HG03159 (cell line): ENCODE measurements around the gene ZNF507.
A peak's percentile ranks its signal among the peaks of the same experiment; 100 is the strongest.

Experiments
- ATAC-seq: cut with Tn5 transposase; IDR thresholded peaks from one replicate; pipeline ENCODE4 v1.9.1; 2021; ENCODE audit warnings: mild to moderate bottlenecking, moderate library complexity; ENCODE audit not compliant: unreplicated experiment

Gene ZNF507

GRCh38 chr19:32339423-32339822, 6.0 kb upstream of the ZNF507 start:
- ATAC-seq = no peak

DNA sequence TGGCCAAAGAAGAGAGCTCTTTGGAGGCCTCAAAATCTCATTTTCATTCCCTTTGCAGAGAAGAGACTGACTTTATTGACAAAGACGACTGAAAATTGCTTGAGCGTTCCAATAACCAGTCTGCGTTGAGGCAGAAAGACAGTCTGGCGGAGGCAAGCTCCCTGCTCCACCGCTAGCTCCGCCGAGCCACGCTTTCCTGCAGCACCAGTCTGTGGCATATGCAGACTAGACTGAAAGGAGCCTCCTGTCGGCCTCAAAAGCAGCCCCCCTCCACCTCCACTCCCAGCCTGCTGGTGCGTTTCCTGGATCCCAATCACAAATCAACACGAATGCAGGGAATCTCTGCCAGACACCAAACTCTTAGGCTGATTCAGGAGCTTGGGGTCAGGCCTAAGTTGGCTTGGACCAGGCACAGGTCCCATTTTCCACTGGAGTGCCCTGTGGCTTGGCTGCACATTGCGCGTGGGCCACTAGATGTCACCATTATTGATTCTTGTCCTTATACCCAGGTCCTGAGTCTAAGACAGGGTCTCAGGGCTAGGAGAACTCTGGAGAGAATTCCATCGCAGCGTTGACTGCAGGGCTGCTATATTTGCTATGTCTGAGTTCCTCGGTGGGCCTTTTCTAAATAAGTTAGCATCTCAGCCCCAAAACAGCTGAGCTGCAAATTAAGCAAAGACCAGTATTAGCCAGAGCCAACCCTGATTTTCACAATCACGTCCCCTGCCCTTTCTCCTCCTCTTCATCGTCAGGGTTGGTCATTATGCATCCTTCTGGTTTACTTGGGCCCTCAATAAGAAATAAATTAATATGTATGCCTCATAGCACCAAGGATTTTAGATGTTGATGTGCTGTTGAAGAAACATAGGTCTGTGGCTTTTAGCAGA, 5.2 kb upstream of the ZNF507 start:
- ATAC-seq = peak; percentile 72

DNA sequence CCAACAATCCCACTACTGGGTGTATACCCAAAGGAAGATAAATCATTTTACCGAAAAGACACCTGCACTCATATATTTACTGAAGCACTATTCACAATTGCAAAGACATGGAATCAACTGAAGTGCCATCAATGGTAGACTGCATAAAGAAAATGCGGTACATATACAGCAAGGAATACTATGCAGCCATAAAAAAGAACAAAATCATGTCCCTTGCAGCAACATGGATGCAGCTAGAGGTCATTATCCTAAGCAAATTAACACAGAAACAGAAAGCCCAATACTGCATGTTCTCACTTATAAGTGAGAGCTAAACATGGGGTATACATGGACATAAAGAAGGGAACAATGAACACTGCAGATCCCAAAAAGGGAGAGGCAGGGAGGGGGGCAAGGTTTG, 2.7 kb upstream of the ZNF507 start:
- no peak for ATAC-seq

- no peak for ATAC-seq
Measured at GRCh38 chr19:32343550-32344262, 1.7 kb upstream of the ZNF507 start.

DNA sequence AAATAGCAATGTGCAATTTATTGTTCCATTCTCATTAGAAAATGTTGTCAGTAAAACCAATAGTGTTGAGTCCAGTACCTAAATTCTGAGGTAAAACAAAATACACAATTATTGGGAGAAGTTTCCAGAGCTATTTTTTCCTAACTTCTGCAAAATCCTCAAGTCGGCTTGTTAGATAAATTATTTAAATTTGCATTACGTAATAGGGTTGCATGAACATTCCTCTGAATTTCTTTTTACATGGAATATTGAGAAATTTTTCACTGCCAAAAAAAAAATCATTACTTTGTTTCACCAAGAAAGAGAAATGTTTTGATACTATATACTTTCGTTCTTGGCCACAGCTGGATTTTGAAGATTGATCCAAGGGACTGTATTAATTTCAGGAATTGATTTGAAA, 1.5 kb downstream of the ZNF507 start:
- no peak for ATAC-seq

DNA sequence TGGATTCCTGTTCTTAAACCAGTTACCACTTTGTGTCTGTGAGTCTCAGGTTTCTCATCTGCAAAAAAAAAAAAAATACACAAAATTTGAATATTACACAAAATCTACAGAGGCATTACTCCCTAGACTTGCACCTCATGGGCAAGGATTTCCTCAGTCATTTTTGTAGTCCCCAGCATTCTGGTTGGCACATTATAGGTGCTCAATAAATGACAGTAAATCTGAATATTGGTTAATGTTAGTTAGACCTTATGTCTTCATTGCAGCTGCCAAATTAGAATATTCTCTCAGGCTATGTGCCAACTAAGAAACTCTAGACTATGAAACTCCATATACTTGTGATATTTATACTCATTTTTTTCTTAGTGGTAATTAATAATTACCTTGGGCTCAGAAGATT, 2.2 kb downstream of the ZNF507 start:
- no peak for ATAC-seq

DNA sequence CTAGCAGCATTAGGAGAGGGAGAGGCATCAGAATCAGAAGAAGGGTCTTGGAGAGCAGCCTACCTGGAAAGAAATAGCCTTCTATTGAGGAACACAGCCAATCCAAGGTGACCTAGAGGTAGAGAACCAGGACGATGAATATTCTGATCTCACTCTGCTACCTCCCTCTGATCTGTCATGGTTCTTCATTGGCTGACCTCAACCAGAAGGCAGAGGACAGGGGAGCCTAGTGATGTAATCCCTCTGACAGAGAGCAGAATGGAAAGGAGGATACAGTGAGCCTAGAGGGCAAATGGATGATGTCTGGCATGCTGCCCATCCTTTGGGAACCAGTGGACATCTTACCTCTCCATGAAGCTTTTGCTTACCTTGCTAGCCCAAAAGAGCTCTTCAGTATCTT, 3.6 kb downstream of the ZNF507 start:
- ATAC-seq = no peak

GRCh38 chr19:32349724-32350470, 4.5 kb downstream of the ZNF507 start:
- ATAC-seq = no peak

DNA sequence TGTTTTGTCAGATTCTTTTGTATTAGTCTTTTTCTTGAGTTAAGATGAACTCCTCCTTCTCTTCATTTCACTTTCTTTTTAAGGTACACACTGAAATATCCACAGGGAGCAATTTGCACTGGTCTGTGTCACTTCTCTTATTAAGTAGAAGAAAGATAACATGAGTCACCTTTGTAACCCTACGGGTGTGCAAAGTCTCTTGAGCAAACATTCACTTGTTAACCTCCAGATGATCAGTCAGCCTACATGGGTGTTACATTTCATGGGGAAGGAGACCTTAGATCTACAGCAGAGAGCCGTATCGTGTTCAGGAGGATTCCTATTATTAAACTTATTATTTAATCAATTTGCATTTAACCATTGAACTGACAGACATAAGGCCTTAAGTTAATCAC, 5.1 kb downstream of the ZNF507 start:
- no peak for ATAC-seq

DNA sequence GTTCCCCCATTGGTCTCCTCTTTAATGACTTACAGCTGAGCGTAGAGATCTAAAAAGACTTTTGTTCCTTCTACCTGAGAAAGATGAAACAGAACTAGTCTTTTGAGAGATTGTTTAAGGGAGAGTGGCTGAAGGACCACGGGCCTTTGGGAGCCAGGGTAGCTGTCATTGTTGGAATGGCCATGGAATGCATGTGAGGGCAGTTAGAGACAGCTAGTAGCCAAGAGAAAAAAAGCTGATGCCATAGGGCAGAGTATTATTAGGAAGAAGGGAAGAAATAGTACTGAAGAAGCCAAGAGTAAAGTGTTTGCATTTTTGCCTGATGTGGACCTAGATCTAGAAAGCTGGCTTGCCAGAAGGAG, 5.6 kb downstream of the ZNF507 start:
- no peak for ATAC-seq

GRCh38 chr19:32352241-32352630, 6.8 kb downstream of the ZNF507 start:
- no peak for ATAC-seq

DNA sequence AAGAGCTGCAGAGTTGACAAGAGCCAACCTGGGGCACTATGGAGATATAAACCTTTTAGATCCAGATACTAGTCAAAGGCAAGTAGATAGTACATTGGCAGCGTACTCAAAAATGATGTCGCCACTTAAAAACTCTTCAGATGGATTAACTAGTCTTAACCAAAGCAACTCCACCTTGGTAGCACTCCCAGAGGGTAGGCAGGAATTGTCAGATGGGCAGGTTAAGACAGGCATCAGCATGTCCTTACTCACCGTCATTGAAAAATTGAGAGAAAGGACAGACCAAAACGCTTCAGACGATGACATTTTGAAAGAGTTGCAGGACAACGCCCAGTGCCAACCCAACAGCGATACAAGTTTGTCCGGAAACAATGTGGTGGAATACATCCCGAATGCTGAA, 8.9 kb downstream of the ZNF507 start:
- no peak for ATAC-seq

DNA sequence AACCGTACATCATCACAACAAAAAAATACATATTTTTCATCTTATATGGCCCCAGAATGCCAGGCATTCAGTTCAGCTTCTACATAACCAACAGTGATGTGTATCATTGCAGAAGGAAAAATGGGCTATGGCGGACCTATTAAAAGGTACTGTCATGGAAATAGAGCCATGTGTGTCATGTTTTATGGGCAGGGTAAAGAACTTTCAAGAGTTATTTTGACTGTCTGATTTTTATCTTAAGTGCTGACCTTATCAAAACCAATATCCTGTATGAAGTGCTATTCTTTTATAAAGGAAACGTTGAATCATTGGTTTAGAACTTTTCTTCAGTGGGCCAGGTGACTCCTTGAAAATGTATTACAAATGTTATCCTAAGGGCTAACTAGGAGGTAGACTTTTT, 9.9 kb downstream of the ZNF507 start:
- ATAC-seq = no peak

DNA sequence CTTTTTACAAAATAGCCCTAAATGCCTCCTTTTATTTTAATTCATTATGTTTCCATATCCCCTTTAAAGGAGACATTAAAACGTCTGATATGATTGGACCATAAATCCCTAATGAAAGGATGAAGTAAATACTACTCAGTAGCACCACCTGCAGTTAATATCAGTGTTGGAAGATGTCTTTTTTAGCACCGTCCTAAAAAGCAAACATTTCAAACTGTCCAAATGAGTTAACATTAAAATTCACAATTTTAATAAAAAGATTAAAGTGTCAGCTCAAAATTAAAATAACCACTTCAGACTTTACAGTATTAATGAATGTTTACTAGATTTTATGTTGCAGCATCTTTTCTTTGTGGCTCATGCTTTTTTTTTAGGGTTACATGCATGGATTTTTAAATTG, 12.3 kb downstream of the ZNF507 start:
- ATAC-seq = no peak

GRCh38 chr19:32358321-32358720, 12.9 kb downstream of the ZNF507 start:
- no peak for ATAC-seq

GRCh38 chr19:32359581-32359980, 14.2 kb downstream of the ZNF507 start:
- no peak for ATAC-seq

GRCh38 chr19:32361574-32362317, 16.3 kb downstream of the ZNF507 start:
- no peak for ATAC-seq

DNA sequence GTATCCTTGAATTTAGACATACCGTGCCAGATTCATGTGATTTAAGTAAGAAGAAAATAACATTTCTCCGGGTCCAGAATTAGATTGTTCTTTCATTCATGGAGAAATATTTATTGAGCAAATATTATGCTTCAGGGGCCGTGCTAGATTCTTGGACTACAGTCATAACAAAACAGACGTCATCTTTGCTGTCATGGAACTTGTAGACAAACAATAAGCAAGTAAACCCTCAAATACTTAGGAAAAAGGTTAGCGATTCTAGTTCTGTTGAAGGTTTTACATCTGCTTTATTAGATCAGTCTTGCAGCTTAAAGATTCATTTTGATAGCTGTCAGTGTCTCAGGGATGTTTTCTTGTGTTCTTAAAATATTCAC, 16.9 kb downstream of the ZNF507 start:
- no peak for ATAC-seq

DNA sequence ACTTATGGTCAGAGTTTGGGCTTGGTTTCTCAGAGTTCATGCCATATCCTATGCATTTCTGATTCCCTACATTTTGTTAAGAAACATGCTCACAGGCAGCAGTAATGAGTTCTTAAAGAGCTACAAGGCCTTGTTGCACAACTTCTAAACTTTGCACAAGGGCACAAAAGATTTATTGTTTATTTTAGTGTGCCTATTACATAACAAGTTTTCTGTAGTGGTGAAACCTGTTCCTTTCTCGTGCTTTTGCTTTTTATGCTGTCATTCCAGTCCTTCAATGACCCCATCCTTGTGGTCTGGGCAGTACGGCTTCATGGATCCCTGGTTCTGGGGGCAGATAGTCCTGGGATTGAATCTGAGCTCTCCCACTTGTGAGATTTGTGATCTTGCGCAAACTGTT, 17.8 kb downstream of the ZNF507 start:
- no peak for ATAC-seq

DNA sequence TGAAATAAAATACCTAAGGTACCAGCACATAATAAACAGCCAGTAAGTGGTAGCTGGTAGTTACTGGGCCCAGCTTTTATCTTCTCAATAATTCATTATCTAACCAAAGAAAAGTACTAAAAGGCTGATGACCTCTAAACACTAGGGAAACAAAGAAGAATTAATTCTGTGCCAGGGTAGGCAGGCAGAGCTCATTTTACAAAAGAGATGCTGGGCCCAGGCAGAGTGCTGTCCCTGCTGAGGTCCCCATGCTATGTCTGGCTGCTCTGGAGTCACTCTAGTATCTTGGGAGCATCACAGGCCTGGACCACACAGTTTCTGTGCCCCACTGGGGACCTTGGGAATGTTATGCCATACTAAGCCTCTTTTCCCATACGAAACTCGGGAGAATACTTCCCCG, 18.2 kb downstream of the ZNF507 start:
- ATAC-seq = no peak

- no peak for ATAC-seq
Measured at GRCh38 chr19:32364040-32364439, 18.6 kb downstream of the ZNF507 start.
